22Rv1 (cell line): ENCODE measurements around the gene BOD1.

ENCODE experiments used
- CTCF ChIP-seq: fragments of 450-650 bp; IDR thresholded peaks from 2 replicates; pipeline ENCODE4 v1.5.1; 2017; ENCODE audit warnings: mild to moderate bottlenecking
- ZFX ChIP-seq: fragments of 450-650 bp; IDR thresholded peaks from 2 replicates; pipeline ENCODE4 v1.6.1; 2017; ENCODE audit warnings: antibody characterized with exemption, borderline replicate concordance

GRCh38 chr5:173575985-173576384, 40.5 kb downstream of the BOD1 start:
- no peak for TF ChIP-seq CTCF
- TF ChIP-seq ZFX, result no peak
